SW 1271 (cell line): ENCODE measurements around the gene LGALS3BP.
A peak's percentile ranks its signal among the peaks of the same experiment; 100 is the strongest.
"Not testable (repeated sequence)": the region's sequence is repeated elsewhere in the genome, so short reads cannot be mapped to it uniquely, and the experiment has no call there.

ENCODE experiments used
- DNase-seq, 2 experiments: peaks; one replicate each; lab custom pipeline; 2025; lab: John Stamatoyannopoulos, UW

The LGALS3BP gene

GRCh38 chr17:78962984-78963348, 16.8 kb downstream of the LGALS3BP start:
- not testable (repeated sequence) for DNase-seq

GRCh38 chr17:78962345-78962983, 17.3 kb downstream of the LGALS3BP start:
- peak in 1 of 2 experiments; percentile 10 for DNase-seq

- no peak for DNase-seq
Measured at GRCh38 chr17:78961571-78961970, 18.2 kb downstream of the LGALS3BP start.

GRCh38 chr17:78960928-78961327, 18.8 kb downstream of the LGALS3BP start:
- no peak for DNase-seq

- DNase-seq: no peak
Measured at GRCh38 chr17:78959803-78960202, 19.9 kb downstream of the LGALS3BP start.

GRCh38 chr17:78958641-78959127, 21.0 kb downstream of the LGALS3BP start:
- DNase-seq: no peak

- no peak for DNase-seq
Measured at GRCh38 chr17:78957128-78957527, 22.6 kb downstream of the LGALS3BP start.

GRCh38 chr17:78956254-78956653, 23.5 kb downstream of the LGALS3BP start:
- DNase-seq: no peak

- no peak for DNase-seq
Measured at GRCh38 chr17:78954684-78955083, 25.0 kb downstream of the LGALS3BP start.

- no peak for DNase-seq
Measured at GRCh38 chr17:78953356-78954350, 26.1 kb downstream of the LGALS3BP start.

- no peak for DNase-seq
Measured at GRCh38 chr17:78952706-78953105, 27.0 kb downstream of the LGALS3BP start.

GRCh38 chr17:78951967-78952551, 27.7 kb downstream of the LGALS3BP start:
- DNase-seq: no peak

GRCh38 chr17:78950870-78951269, 28.9 kb downstream of the LGALS3BP start:
- no peak for DNase-seq

- DNase-seq: no peak
Measured at GRCh38 chr17:78947235-78948149, 32.2 kb downstream of the LGALS3BP start.

GRCh38 chr17:78946631-78947030, 33.1 kb downstream of the LGALS3BP start:
- no peak for DNase-seq

GRCh38 chr17:78946131-78946530, 33.6 kb downstream of the LGALS3BP start:
- DNase-seq: no peak

- DNase-seq: not testable (repeated sequence)
Measured at GRCh38 chr17:78945455-78945854, 34.3 kb downstream of the LGALS3BP start.

- DNase-seq: no peak
Measured at GRCh38 chr17:78944956-78945355, 34.8 kb downstream of the LGALS3BP start.

- DNase-seq: no peak
Measured at GRCh38 chr17:78944026-78944425, 35.7 kb downstream of the LGALS3BP start.

- DNase-seq: no peak
Measured at GRCh38 chr17:78940708-78941107, 39.0 kb downstream of the LGALS3BP start.

GRCh38 chr17:78940258-78940657, 39.5 kb downstream of the LGALS3BP start:
- no peak for DNase-seq
